Peyer's patch (tissue), 4 donors: Measurements from ENCODE around the gene HCFC2. TPM values are rescaled to one million over a fixed set of nuclear protein-coding genes. Genes with fewer than 3 reads are reported as not detected.

Source experiments
- DNase-seq, 3 donors: peaks; one replicate each; pipeline ENCODE4 v3.0.0-alpha.2; 2017 to 2019
- H3K27ac ChIP-seq, 4 donors: fragments of 200-600 bp; sonication (generic); one replicate each; pipeline ENCODE4 v1.5.1; 2016 to 2019
- H3K27me3 ChIP-seq, 2 donors: fragments of 200-600 bp; sonication (generic); one replicate each; pipeline ENCODE4 v1.5.1; 2019
- H3K36me3 ChIP-seq, 3 donors: fragments of 200-600 bp; sonication (generic); one replicate each; pipeline ENCODE4 v1.5.1; 2016 to 2019
- H3K4me1 ChIP-seq, 4 donors: fragments of 200-600 bp; sonication (generic); one replicate each; pipeline ENCODE4 v1.5.1; 2016 to 2019
- H3K4me3 ChIP-seq, 4 donors: fragments of 200-600 bp; sonication (generic); 1 replicate in 3 of 4; 2 replicates in 1 of 4; pipeline ENCODE4 v1.5.1; 2016 to 2019; ENCODE audit warnings: mild to moderate bottlenecking in 1 of 4
- H3K9me3 ChIP-seq, 4 donors: fragments of 200-600 bp; sonication (generic); one replicate each; pipeline ENCODE4 v1.5.1; 2016 to 2019; ENCODE audit warnings: mild to moderate bottlenecking in 1 of 4
- POLR2A ChIP-seq, 2 donors: fragments of 450-650 bp; IDR thresholded peaks; one replicate each; pipeline ENCODE4 v1.5.1; 2017; ENCODE audit warnings: antibody characterized with exemption in 2 of 2, mild to moderate bottlenecking in 2 of 2, moderate library complexity in 2 of 2
- total RNA-seq, 4 donors: library from RNA; depleted of rRNA; stranded (reverse); fragments of >200 nt; gene quantifications; one replicate each; pipeline ENCODE4 v1.1.0, GENCODE V29; 2016
- TF ChIP-seq, protein P1 (sequence below), 6 experiments: fragments of 450-650 bp in 4 of 6; fragments of 200-600 bp in 2 of 6; sonication (generic) in 1 of 6; IDR thresholded peaks; one replicate each; pipeline ENCODE4 v1.5.1; 2017 to 2019; ENCODE audit warnings: antibody characterized with exemption in 6 of 6, mild to moderate bottlenecking in 3 of 6, moderate library complexity in 1 of 6

Gene HCFC2
- total RNA-seq, 4 donors from 2014 or later: 16.0 to 34.3 (median 20.3) TPM

DNA sequence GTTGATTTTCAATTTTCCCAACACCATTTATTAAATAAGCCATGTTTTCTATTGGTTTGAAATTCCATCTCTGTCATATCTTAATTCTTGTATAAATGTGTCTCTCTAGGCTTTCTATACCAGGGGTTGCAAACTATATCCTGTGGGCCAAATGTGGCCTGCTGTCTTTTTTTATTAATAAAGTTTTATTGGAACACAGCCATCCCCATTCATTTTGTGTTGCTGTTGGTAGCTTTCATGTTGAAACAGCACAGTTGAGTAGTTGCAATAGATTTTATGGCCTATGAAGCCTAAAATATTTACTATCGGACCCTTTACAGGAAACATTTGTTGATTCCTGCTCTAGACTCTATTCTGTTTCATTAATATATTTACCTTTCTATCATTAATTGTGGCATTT lies 9.4 kb downstream of the HCFC2 start:
- DNase-seq: no peak
- Histone ChIP-seq H3K9me3 (no peaks in the 10 kb centered on the region), H3K27me3 (no peaks in the 10 kb centered on the region), H3K27ac (no peak overlapping the region), H3K4me1 (peaks cover 0 to 3% (median 0%) of the 10 kb centered on the region in 4 donors), H3K4me3 (no peak overlapping the region), H3K36me3 (peaks cover 0 to 9% (median 0%) of the 10 kb centered on the region in 3 donors)
- TF ChIP-seq, protein P1, sequence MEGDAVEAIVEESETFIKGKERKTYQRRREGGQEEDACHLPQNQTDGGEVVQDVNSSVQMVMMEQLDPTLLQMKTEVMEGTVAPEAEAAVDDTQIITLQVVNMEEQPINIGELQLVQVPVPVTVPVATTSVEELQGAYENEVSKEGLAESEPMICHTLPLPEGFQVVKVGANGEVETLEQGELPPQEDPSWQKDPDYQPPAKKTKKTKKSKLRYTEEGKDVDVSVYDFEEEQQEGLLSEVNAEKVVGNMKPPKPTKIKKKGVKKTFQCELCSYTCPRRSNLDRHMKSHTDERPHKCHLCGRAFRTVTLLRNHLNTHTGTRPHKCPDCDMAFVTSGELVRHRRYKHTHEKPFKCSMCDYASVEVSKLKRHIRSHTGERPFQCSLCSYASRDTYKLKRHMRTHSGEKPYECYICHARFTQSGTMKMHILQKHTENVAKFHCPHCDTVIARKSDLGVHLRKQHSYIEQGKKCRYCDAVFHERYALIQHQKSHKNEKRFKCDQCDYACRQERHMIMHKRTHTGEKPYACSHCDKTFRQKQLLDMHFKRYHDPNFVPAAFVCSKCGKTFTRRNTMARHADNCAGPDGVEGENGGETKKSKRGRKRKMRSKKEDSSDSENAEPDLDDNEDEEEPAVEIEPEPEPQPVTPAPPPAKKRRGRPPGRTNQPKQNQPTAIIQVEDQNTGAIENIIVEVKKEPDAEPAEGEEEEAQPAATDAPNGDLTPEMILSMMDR (IDR thresholded peaks at IDR 0.05): no peak
- TF ChIP-seq POLR2A (IDR thresholded peaks at IDR 0.05): no peak

GRCh38 chr12:104079024-104079423 lies 14.7 kb downstream of the HCFC2 start:
- H3K4me1 ChIP-seq: no peaks in the 10 kb centered on the region
- no peak for DNase-seq
- H3K36me3 ChIP-seq: peaks cover 0 to 26% (median 0%) of the 10 kb centered on the region in 3 donors
- TF ChIP-seq POLR2A (IDR thresholded peaks at IDR 0.05): no peak
- TF ChIP-seq, protein P1 (IDR thresholded peaks at IDR 0.05): no peak
- H3K9me3 ChIP-seq: no peaks in the 10 kb centered on the region
- H3K4me3 ChIP-seq: no peak overlapping the region
- no peak overlapping the region for H3K27ac ChIP-seq
- H3K27me3 ChIP-seq: no peaks in the 10 kb centered on the region

DNA sequence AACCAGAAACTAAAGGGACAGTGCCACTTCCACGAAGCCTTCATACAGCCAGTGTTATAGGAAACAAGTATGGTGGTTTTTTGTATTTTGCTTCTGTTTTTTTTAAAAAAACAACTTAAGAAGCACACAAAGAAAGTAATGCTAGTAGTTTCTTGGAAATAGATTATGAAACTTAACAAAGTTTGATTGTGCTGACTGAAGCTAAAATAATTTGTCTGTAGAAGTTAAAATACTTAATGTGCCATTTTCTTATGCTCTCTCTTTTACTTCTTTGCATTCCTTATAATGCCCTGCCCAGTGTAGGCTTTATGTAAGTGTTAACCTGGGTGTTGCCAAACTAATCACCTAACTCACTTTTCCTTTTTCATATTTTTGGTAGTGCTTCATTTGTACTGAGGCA lies 16.4 kb downstream of the HCFC2 start:
- Histone ChIP-seq H3K4me1 (no peaks in the 10 kb centered on the region), H3K27me3 (no peaks in the 10 kb centered on the region), H3K4me3 (no peak overlapping the region), H3K27ac (no peak overlapping the region), H3K9me3 (no peaks in the 10 kb centered on the region), H3K36me3 (peaks cover 0 to 31% (median 0%) of the 10 kb centered on the region in 3 donors)
- DNase-seq: no peak
- TF ChIP-seq, protein P1 (IDR thresholded peaks at IDR 0.05): no peak
- no peak for TF ChIP-seq POLR2A (IDR thresholded peaks at IDR 0.05)

DNA sequence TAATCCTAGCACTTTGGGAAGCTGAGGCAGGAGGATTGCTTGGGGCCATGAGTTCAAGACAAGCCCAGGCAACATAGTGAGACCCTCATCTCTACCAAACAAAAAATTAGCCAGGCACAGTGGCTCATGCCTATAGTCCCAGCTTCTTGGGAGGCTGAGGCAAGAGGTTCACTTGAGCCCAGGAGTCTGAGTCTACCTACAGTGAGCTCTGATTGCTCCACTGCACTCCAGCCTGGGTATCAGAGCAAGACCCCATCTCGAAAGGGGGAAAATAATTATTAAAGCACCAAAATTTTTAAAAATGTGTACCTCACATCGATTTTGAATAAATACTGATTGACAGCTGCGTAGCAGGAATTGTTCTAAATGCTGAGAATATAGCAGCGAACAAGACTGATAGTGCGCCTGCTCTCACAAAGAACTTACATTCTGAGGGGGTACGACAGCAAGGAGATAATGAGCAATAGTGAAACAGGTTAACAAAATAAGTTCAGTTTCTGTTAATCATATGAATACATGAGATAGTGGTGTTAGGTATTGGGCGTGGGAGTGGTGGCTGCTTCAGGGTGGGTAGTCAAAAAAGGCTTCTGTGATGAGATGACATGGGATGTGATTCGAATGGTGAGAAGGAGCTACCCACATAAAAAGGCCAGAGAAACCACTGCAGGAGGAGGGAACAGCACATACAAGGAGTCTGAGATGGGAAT lies 19.6 kb downstream of the HCFC2 start:
- no peak for TF ChIP-seq POLR2A (IDR thresholded peaks at IDR 0.05)
- TF ChIP-seq, protein P1 (IDR thresholded peaks at IDR 0.05): no peak
- H3K36me3 ChIP-seq: peaks cover 0 to 55% (median 0%) of the 10 kb centered on the region in 3 donors
- H3K4me3 ChIP-seq: no peak overlapping the region
- H3K4me1 ChIP-seq: no peaks in the 10 kb centered on the region
- no peak overlapping the region for H3K27ac ChIP-seq
- no peaks in the 10 kb centered on the region for H3K27me3 ChIP-seq
- DNase-seq: no peak
- H3K9me3 ChIP-seq: no peaks in the 10 kb centered on the region

GRCh38 chr12:104090685-104091084 lies 26.4 kb downstream of the HCFC2 start:
- no peaks in the 10 kb centered on the region for H3K9me3 ChIP-seq

More at GRCh38 chr12:104090685-104091084, 26.4 kb downstream of the HCFC2 start:
- Histone ChIP-seq H3K4me3 (no peak overlapping the region), H3K27me3 (no peaks in the 10 kb centered on the region), H3K4me1 (no peaks in the 10 kb centered on the region), H3K27ac (no peak overlapping the region), H3K36me3 (peaks cover 0 to 82% (median 0%) of the 10 kb centered on the region in 3 donors)
- TF ChIP-seq POLR2A (IDR thresholded peaks at IDR 0.05): no peak
- TF ChIP-seq, protein P1 (IDR thresholded peaks at IDR 0.05): no peak
- no peak for DNase-seq
